NCI-H2171 treated with DMSO at 0.1 percent for 48 hours (cell line): ENCODE results near the gene EGR1.
"Not testable (repeated sequence)": the region's sequence is repeated elsewhere in the genome, so short reads cannot be mapped to it uniquely, and the experiment has no call there.

Experiments used
- DNase-seq: peaks from one replicate; lab custom pipeline; 2025; lab: John Stamatoyannopoulos, UW

Gene EGR1

DNA sequence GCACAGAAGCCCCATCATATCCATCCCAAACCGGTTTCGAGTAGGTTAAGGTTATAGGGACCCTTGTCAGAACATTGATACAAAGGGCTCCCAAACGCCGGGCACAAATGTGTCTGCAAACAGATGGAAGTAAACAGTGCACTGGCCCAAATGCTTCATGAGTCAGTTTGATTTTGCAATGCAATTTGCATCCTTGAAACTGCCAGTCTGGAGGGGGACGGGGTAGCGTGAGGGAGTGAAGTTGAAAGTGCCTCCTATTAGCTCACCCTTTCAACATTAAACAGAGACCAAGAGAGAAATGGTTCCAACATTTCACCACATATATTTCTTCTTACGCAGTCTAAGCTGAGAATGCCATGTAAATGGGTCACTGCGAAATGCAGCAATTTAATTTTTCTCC is 42.2 kb downstream of the EGR1 start:
- DNase-seq, result not testable (repeated sequence)

DNA sequence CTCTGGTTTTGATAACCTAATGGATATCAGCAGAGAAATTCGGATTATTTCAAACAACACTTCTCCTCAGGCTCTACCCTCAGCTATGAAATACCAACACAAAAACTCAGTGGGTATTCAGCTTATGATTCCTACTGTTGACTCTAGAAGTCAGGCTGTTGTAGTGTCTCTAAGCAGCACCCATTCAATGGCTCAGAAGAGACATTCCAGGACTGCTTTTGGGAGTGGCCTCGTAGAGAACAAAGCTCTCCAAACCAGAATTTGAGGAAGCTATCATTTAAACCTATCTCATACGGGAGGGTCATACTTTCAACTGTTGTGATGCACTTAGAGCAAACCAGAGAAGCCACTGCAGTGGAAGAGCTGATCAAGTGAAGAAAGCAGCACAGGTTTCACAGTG is 43.7 kb downstream of the EGR1 start:
- no peak for DNase-seq

DNA sequence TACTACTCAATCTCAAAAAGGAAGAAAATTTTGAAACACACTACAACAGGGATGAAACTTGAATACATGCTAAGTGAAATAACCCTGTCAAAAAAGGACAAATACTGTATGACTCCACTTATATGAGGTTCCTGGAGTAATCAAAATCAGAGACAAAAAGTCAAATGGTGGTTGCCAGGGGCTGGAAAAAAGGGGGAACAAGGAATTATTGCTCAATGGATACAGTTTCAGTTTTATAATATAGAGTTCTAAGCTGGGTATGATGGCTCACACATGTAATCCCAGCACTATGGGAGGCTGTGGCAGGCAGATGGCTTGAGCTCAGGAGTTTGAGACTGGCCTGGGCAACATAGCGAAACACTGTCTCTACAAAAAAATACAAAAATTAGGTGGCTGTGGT is 48.7 kb downstream of the EGR1 start:
- no peak for DNase-seq

DNA sequence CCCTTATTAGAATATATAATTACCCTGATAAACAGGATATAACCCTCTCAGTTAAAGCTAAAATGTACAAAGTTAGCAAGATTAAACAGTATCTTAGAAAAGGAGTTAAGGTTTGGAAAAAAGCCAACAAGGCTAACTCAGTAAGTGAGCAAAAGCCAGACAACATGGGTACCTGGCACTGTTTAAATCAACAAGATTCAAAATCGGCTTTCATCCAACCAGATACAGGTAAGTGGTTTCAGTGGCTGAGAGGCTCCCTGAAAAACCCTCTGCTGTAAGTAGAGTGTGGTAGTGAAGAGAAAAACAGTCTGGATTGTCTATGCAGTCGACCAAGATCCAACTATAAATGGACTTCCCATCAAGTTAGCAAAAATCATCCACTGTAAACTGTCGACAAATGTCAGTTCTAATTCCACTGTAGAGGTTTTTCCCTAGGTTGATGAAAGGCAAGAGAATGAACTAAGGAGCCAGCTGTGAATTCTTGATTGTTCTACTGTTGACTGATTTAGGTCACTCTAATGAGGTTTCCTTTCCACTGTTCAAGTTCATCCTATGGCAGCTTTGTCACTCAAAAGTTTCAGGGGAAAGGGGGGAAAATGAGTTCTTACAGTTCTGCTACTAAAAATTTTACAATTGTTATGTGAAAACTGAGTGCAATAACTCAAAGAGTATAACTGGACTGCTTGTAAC is 50.4 kb downstream of the EGR1 start:
- no peak for DNase-seq

DNA sequence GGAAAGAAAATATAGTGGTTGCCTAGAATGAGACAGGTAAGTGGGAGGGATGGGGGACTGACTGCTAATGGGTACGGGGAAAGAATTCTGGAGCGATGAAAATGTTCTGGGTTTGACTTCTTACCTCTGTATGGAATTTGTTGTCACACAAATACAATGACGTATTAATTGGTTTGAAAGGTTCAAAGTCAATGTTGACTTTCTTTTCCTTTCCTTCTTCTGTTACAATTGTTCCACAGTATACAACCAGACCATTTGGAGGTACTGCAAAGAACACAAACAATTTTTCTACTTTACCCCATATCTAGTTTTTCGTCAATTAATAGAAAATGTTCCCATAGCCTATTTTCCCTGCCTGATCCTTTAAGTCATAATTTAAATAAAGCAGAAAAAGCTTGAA is 52.2 kb downstream of the EGR1 start:
- no peak for DNase-seq
